Mucosa of rectum (tissue), 2 donors: Measurements from ENCODE around the gene CR1.
"Not testable (repeated sequence)": the region's sequence is repeated elsewhere in the genome, so short reads cannot be mapped to it uniquely, and the experiment has no call there.

Experiments
- H3K27ac ChIP-seq, 2 donors: one replicate each; pipeline ENCODE4 v1.7.0; 2013; ENCODE audit warnings: inconsistent platforms in 2 of 2, low read depth in 2 of 2, low read length in 2 of 2
- H3K27me3 ChIP-seq, 2 donors: one replicate each; pipeline ENCODE4 v1.7.0; 2013; ENCODE audit warnings: low read length in 2 of 2; ENCODE audit not compliant: control insufficient read depth in 2 of 2, insufficient read depth in 2 of 2
- H3K36me3 ChIP-seq, 2 donors: one replicate each; pipeline ENCODE4 v1.7.0; 2013; ENCODE audit warnings: low read length in 2 of 2; ENCODE audit not compliant: control insufficient read depth in 2 of 2, insufficient read depth in 2 of 2
- H3K4me1 ChIP-seq, 2 donors: one replicate each; pipeline ENCODE4 v1.7.0; 2013; ENCODE audit warnings: low read length in 2 of 2, mild to moderate bottlenecking in 1 of 2; ENCODE audit not compliant: control insufficient read depth in 2 of 2, insufficient read depth in 2 of 2
- H3K4me3 ChIP-seq, 2 donors: one replicate each; pipeline ENCODE4 v1.7.0; 2013; ENCODE audit warnings: low read length in 2 of 2
- H3K9ac ChIP-seq, 2 donors: one replicate each; pipeline ENCODE4 v1.7.0; 2013; ENCODE audit warnings: low read length in 2 of 2, low read depth in 1 of 2, mild to moderate bottlenecking in 1 of 2
- H3K9me3 ChIP-seq, 2 donors: one replicate each; pipeline ENCODE4 v1.7.0; 2013; ENCODE audit warnings: low read length in 2 of 2; ENCODE audit not compliant: control insufficient read depth in 2 of 2
- donor health status: healthy.
- donor health status: Normal muscosa, but diverticular disease.

Gene CR1

GRCh38 chr1:207579436-207579799 is 83.5 kb downstream of the CR1 start:
- Histone ChIP-seq H3K4me3 (no peak overlapping the region), H3K9ac (no peak overlapping the region), H3K36me3 (no peaks in the 10 kb centered on the region), H3K9me3 (no peaks in the 10 kb centered on the region), H3K27me3 (no peaks in the 10 kb centered on the region), H3K4me1 (no peaks in the 10 kb centered on the region), H3K27ac (no peak overlapping the region)

GRCh38 chr1:207581496-207582153 is 85.7 kb downstream of the CR1 start:
- Histone ChIP-seq H3K36me3 (no peaks in the 10 kb centered on the region), H3K9ac (no peak overlapping the region), H3K27me3 (no peaks in the 10 kb centered on the region), H3K4me1 (no peaks in the 10 kb centered on the region), H3K27ac (no peak overlapping the region), H3K9me3 (no peaks in the 10 kb centered on the region), H3K4me3 (no peak overlapping the region)

GRCh38 chr1:207589506-207589905 is 93.5 kb downstream of the CR1 start:
- not testable (repeated sequence) for H3K27me3 ChIP-seq, H3K36me3 ChIP-seq, H3K4me3 ChIP-seq, H3K4me1 ChIP-seq, H3K9me3 ChIP-seq, H3K9ac ChIP-seq, H3K27ac ChIP-seq

- not testable (repeated sequence) for H3K9me3 ChIP-seq, H3K27ac ChIP-seq, H3K9ac ChIP-seq, H3K4me1 ChIP-seq, H3K27me3 ChIP-seq, H3K4me3 ChIP-seq, H3K36me3 ChIP-seq
Measured at GRCh38 chr1:207591205-207591604, 95.2 kb downstream of the CR1 start.

- not testable (repeated sequence) for H3K4me1 ChIP-seq, H3K27me3 ChIP-seq, H3K4me3 ChIP-seq, H3K36me3 ChIP-seq, H3K27ac ChIP-seq, H3K9me3 ChIP-seq, H3K9ac ChIP-seq
Measured at GRCh38 chr1:207594095-207594494, 98.1 kb downstream of the CR1 start.

- Histone ChIP-seq H3K27ac (no peak overlapping the region), H3K9me3 (no peaks in the 10 kb centered on the region), H3K27me3 (peaks cover 2 to 3% of the 10 kb centered on the region in 2 donors), H3K36me3 (no peaks in the 10 kb centered on the region), H3K4me1 (no peaks in the 10 kb centered on the region), H3K4me3 (no peak overlapping the region), H3K9ac (no peak overlapping the region)
Measured at GRCh38 chr1:207603777-207604176, 107.8 kb downstream of the CR1 start.

- Histone ChIP-seq H3K27ac (no peak overlapping the region), H3K27me3 (peaks cover 2 to 3% of the 10 kb centered on the region in 2 donors), H3K9me3 (no peaks in the 10 kb centered on the region), H3K9ac (no peak overlapping the region), H3K4me3 (no peak overlapping the region), H3K4me1 (no peaks in the 10 kb centered on the region), H3K36me3 (no peaks in the 10 kb centered on the region)
Measured at GRCh38 chr1:207605444-207606361, 109.7 kb downstream of the CR1 start.

- H3K4me3 ChIP-seq: no peak overlapping the region
- H3K27me3 ChIP-seq: peaks cover 2 to 3% of the 10 kb centered on the region in 2 donors
- no peak overlapping the region for H3K9ac ChIP-seq
- no peaks in the 10 kb centered on the region for H3K4me1 ChIP-seq
- no peak overlapping the region for H3K27ac ChIP-seq
- H3K9me3 ChIP-seq: no peaks in the 10 kb centered on the region
- no peaks in the 10 kb centered on the region for H3K36me3 ChIP-seq
Measured at GRCh38 chr1:207606362-207606755, 110.4 kb downstream of the CR1 start.

- H3K27ac ChIP-seq: no peak overlapping the region
- no peak overlapping the region for H3K9ac ChIP-seq
- H3K27me3 ChIP-seq: no peaks in the 10 kb centered on the region
- no peak overlapping the region for H3K4me3 ChIP-seq
- no peaks in the 10 kb centered on the region for H3K9me3 ChIP-seq
- H3K4me1 ChIP-seq: no peaks in the 10 kb centered on the region
- no peaks in the 10 kb centered on the region for H3K36me3 ChIP-seq
Measured at GRCh38 chr1:207612762-207613161, 116.8 kb downstream of the CR1 start.

GRCh38 chr1:207619871-207620542 is 124.0 kb downstream of the CR1 start:
- Histone ChIP-seq H3K9ac (no peak overlapping the region), H3K27me3 (no peaks in the 10 kb centered on the region), H3K9me3 (no peaks in the 10 kb centered on the region), H3K36me3 (no peaks in the 10 kb centered on the region), H3K4me1 (no peaks in the 10 kb centered on the region), H3K4me3 (no peak overlapping the region), H3K27ac (no peak overlapping the region)
